DND-41 (cell line): ENCODE data around the gene GALNTL6.

Experiments used
- ATAC-seq: fragments of 200-7000 bp; cut with Tn5 transposase; 3 replicates; pipeline ENCODE4 v1.9.1; 2021; ENCODE audit warnings: low read depth; ENCODE audit not compliant: insufficient read depth
- DNase-seq: peaks from one replicate; pipeline ENCODE4 v3.0.0-alpha.2; 2020
- H2AFZ ChIP-seq: 2 replicates; pipeline ENCODE4 v1.6.0; 2012; ENCODE audit warnings: low read depth, low read length
- H3K27ac ChIP-seq: 2 replicates; pipeline ENCODE4 v1.5.1; 2012; ENCODE audit warnings: low read length, inconsistent platforms
- H3K27me3 ChIP-seq: fragments of 200-600 bp; sonication (generic); 2 replicates; pipeline ENCODE4 v1.6.0; 2012; ENCODE audit warnings: low read length, mild to moderate bottlenecking, inconsistent platforms; ENCODE audit not compliant: insufficient read depth, poor library complexity
- H3K36me3 ChIP-seq: 2 replicates; pipeline ENCODE4 v1.5.1; 2012; ENCODE audit warnings: low read length, inconsistent platforms; ENCODE audit not compliant: insufficient read depth
- H3K4me1 ChIP-seq: 2 replicates; pipeline ENCODE4 v1.5.1; 2012; ENCODE audit warnings: mild to moderate bottlenecking, low read length; ENCODE audit not compliant: insufficient read depth
- H3K4me2 ChIP-seq: 2 replicates; pipeline ENCODE4 v1.6.0; 2012; ENCODE audit warnings: mild to moderate bottlenecking, moderate library complexity, low read length, inconsistent platforms; ENCODE audit not compliant: insufficient read depth
- H3K4me3 ChIP-seq, 2 experiments: fragments of 200-600 bp in 1 of 2; shearing (Covaris generic) in 1 of 2; 2 replicates each; pipeline ENCODE4 v1.5.1; 2012 to 2016; ENCODE audit warnings: inconsistent platforms in 2 of 2, low read length in 2 of 2, mild to moderate bottlenecking in 2 of 2, low read depth in 1 of 2, moderate library complexity in 1 of 2
- H3K79me2 ChIP-seq: 2 replicates; pipeline ENCODE4 v1.6.0; 2012; ENCODE audit warnings: low read length, inconsistent platforms; ENCODE audit not compliant: insufficient read depth
- H3K9ac ChIP-seq: 2 replicates; pipeline ENCODE4 v1.6.0; 2012; ENCODE audit warnings: low read depth, mild to moderate bottlenecking, inconsistent platforms, low read length, moderate library complexity
- H3K9me3 ChIP-seq: 2 replicates; pipeline ENCODE4 v1.5.1; 2012; ENCODE audit warnings: low read length, moderate library complexity, mild to moderate bottlenecking, inconsistent platforms; ENCODE audit not compliant: insufficient read depth, severe bottlenecking
- H4K20me1 ChIP-seq: 2 replicates; pipeline ENCODE4 v1.6.0; 2012; ENCODE audit warnings: low read length; ENCODE audit not compliant: insufficient read depth
- CTCF ChIP-seq: IDR thresholded peaks from 2 replicates; pipeline ENCODE4 v1.5.1; 2012; ENCODE audit warnings: borderline replicate concordance, low read length, moderate library complexity, mild to moderate bottlenecking; ENCODE audit not compliant: poor library complexity, severe bottlenecking; ENCODE audit errors: extremely low read depth
- EZH2 ChIP-seq: IDR thresholded peaks from 3 replicates; pipeline ENCODE4 v1.6.1; 2012; ENCODE audit warnings: borderline replicate concordance, low read depth, mild to moderate bottlenecking, moderate library complexity, low read length, inconsistent platforms; ENCODE audit not compliant: severe bottlenecking

GALNTL6 gene

GRCh38 chr4:172751550-172751949 is 938.3 kb downstream of the GALNTL6 start:
- Histone ChIP-seq H2AFZ (no peak overlapping the region), H3K9me3 (no peaks in the 10 kb centered on the region), H3K27ac (no peak overlapping the region), H3K9ac (no peak overlapping the region), H3K36me3 (no peaks in the 10 kb centered on the region), H3K79me2 (no peaks in the 10 kb centered on the region), H3K4me3 (no peak overlapping the region), H3K4me1 (no peaks in the 10 kb centered on the region), H3K4me2 (no peak overlapping the region), H4K20me1 (no peaks in the 10 kb centered on the region), H3K27me3 (no peaks in the 10 kb centered on the region)
- TF ChIP-seq EZH2 = no peak
- TF ChIP-seq CTCF = no peak
- no peak for DNase-seq
- no peak for ATAC-seq

GRCh38 chr4:172758586-172759340 is 945.6 kb downstream of the GALNTL6 start:
- Histone ChIP-seq H3K27ac (no peak overlapping the region), H3K4me3 (no peak overlapping the region), H3K4me1 (no peaks in the 10 kb centered on the region), H4K20me1 (no peaks in the 10 kb centered on the region), H3K4me2 (no peak overlapping the region), H3K9ac (no peak overlapping the region), H2AFZ (no peak overlapping the region), H3K79me2 (no peaks in the 10 kb centered on the region), H3K27me3 (no peaks in the 10 kb centered on the region), H3K36me3 (no peaks in the 10 kb centered on the region), H3K9me3 (no peaks in the 10 kb centered on the region)
- DNase-seq (no peak), ATAC-seq (no peak)
- TF ChIP-seq EZH2 (no peak), CTCF (no peak)

- no peak overlapping the region for H3K4me3 ChIP-seq
- no peaks in the 10 kb centered on the region for H3K4me1 ChIP-seq
- H3K27me3 ChIP-seq = no peaks in the 10 kb centered on the region
- H3K9ac ChIP-seq = no peak overlapping the region
- no peaks in the 10 kb centered on the region for H3K79me2 ChIP-seq
- H2AFZ ChIP-seq = no peak overlapping the region
- TF ChIP-seq CTCF = no peak
- H4K20me1 ChIP-seq = no peaks in the 10 kb centered on the region
- H3K36me3 ChIP-seq = no peaks in the 10 kb centered on the region
- H3K9me3 ChIP-seq = no peaks in the 10 kb centered on the region
- no peak overlapping the region for H3K4me2 ChIP-seq
- no peak for DNase-seq
- H3K27ac ChIP-seq = no peak overlapping the region
- no peak for ATAC-seq
Measured at GRCh38 chr4:172760512-172760911, 947.3 kb downstream of the GALNTL6 start.

GRCh38 chr4:172762895-172763294 is 949.7 kb downstream of the GALNTL6 start:
- H3K4me2 ChIP-seq = no peak overlapping the region
- no peaks in the 10 kb centered on the region for H3K36me3 ChIP-seq
- no peaks in the 10 kb centered on the region for H4K20me1 ChIP-seq
- H3K4me1 ChIP-seq = no peaks in the 10 kb centered on the region
- ATAC-seq (no peak), DNase-seq (no peak)
- H2AFZ ChIP-seq = no peak overlapping the region
- no peaks in the 10 kb centered on the region for H3K79me2 ChIP-seq
- H3K4me3 ChIP-seq = no peak overlapping the region
- H3K27me3 ChIP-seq = no peaks in the 10 kb centered on the region
- TF ChIP-seq EZH2 (no peak), CTCF (no peak)
- H3K9ac ChIP-seq = no peak overlapping the region
- H3K9me3 ChIP-seq = no peaks in the 10 kb centered on the region
- no peak overlapping the region for H3K27ac ChIP-seq
